T-helper 1 cell (primary cell): ENCODE data around the gene RAET1E.
"Not testable (repeated sequence)": the region's sequence is repeated elsewhere in the genome, so short reads cannot be mapped to it uniquely, and the experiment has no call there.

Source experiments
- DNase-seq, 5 donors: peaks; one replicate each; pipeline ENCODE4 v3.0.0-alpha.2; 2012 to 2020

The RAET1E gene

GRCh38 chr6:149888093-149888492 lies 9.8 kb downstream of the RAET1E start:
- no peak for DNase-seq

GRCh38 chr6:149887343-149887742 lies 10.6 kb downstream of the RAET1E start:
- DNase-seq, result no peak

- no peak for DNase-seq
Measured at GRCh38 chr6:149885888-149886287, 12.0 kb downstream of the RAET1E start.

- no peak for DNase-seq
Measured at GRCh38 chr6:149884617-149885016, 13.3 kb downstream of the RAET1E start.

- DNase-seq, result no peak
Measured at GRCh38 chr6:149884215-149884614, 13.7 kb downstream of the RAET1E start.

- DNase-seq, result no peak
Measured at GRCh38 chr6:149881860-149882259, 16.1 kb downstream of the RAET1E start.

GRCh38 chr6:149881066-149881766 lies 16.7 kb downstream of the RAET1E start:
- no peak for DNase-seq

- no peak for DNase-seq
Measured at GRCh38 chr6:149877659-149878058, 20.3 kb downstream of the RAET1E start.

GRCh38 chr6:149876241-149876933 lies 21.5 kb downstream of the RAET1E start:
- DNase-seq, result no peak

- no peak for DNase-seq
Measured at GRCh38 chr6:149872233-149872632, 25.7 kb downstream of the RAET1E start.

- DNase-seq, result no peak
Measured at GRCh38 chr6:149871182-149871581, 26.7 kb downstream of the RAET1E start.

GRCh38 chr6:149869275-149869892 lies 28.5 kb downstream of the RAET1E start:
- no peak for DNase-seq

GRCh38 chr6:149867876-149868640 lies 29.9 kb downstream of the RAET1E start:
- no peak for DNase-seq

GRCh38 chr6:149864578-149865535 lies 33.1 kb downstream of the RAET1E start:
- DNase-seq, result peak in 3 of 5 donors; percentile 17 to 52 (median 21)

GRCh38 chr6:149863698-149864577 lies 34.0 kb downstream of the RAET1E start, which contains the start of gene LRP11:
LRP11 (minus strand) TSS chr6:149864359; CDS start chr6:149864020, 339 bp downstream.
- peak; percentile 61 to 81 (median 76) for DNase-seq

- peak in 4 of 5 donors; percentile 3 to 33 (median 22) for DNase-seq
Measured at GRCh38 chr6:149862922-149863697, 34.8 kb downstream of the RAET1E start.

GRCh38 chr6:149862424-149862738 lies 35.5 kb downstream of the RAET1E start:
- DNase-seq, result not testable (repeated sequence)

- DNase-seq, result no peak
Measured at GRCh38 chr6:149861603-149862423, 36.1 kb downstream of the RAET1E start.
